ENCODE measurements around the gene PHF23.

Gene PHF23

DNA sequence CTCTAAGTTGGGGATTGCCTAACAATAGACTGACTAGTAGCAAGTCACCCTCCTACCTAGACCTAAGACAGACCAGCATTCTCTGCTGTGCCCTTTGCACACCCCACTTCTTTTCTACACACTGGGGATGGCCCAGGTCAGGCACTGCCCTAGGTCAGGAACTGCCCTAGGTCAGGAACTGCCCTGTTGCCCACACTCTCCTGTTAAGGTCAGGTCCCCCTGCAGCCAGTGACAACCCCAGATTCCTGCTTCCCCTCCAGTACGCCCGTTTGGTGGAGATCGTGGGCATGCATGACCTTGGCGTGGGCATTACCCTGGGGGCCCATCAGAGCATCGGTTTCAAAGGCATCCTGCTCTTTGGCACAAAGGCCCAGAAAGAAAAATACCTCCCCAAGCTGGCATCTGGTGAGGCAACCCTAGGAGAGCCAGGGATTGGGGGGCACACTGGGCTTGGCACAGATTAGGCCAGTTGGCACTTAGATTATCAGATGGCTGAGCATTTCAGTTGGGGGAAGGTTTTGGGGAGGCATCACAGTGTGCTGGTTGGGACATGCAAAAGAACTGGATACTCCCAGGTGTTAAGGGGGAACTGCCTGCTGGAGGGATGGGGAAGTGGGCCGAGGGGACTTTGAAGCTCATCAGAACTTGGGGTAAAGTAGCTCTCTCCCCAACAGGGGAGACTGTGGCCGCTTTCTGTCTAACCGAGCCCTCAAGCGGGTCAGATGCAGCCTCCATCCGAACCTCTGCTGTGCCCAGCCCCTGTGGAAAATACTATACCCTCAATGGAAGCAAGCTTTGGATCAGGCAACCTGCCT lies 17.8 kb downstream of the PHF23 start:
- no peak for FAIRE-seq
- no peak for DNase-seq (ENCODE audit: low spot score)

GRCh38 chr17:7220593-7221277 lies 18.5 kb downstream of the PHF23 start:
- FAIRE-seq (no peak), DNase-seq (ENCODE audit: low spot score) (peak; percentile 36)

DNA sequence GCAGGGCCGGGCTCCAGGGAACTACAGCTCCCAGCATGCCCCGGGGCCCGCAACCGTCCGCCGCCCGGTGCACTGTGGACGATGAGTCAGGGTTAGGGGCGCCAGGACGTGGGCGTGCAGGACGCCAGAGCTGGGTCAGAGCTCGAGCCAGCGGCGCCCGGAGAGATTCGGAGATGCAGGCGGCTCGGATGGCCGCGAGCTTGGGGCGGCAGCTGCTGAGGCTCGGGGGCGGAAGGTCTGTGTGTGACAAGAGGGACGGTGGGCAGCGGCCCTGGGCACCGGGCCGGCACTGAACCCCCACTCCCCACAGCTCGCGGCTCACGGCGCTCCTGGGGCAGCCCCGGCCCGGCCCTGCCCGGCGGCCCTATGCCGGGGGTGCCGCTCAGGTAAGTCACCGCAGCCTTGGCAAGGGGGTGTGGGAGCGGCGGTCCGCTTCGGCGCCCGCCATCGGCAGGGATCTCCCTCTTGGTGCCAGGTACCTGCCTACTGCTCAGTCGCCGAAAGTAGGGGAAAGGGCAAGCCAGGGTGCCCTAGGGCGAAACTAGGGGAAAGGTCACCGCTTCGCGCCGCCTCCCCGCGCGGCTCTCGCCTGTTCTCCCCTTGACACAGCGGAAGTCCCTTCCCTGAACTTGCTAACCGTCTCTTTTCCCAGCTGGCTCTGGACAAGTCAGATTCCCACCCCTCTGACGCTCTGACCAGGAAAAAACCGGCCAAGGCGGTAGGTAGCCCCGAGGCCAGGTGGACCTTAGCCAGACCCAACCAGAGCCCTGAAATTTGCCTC lies 19.3 kb downstream of the PHF23 start, which contains the start of the genes ACADVL and DLG4:
Gene ACADVL, plus strand, starts transcription at position 127 of the 781 bp plus-strand sequence. Its CDS starts 47 bp downstream, at position 174.
Gene DLG4, minus strand, starts transcription at position 25 of the 781 bp plus-strand sequence.
- no peak for FAIRE-seq
- peak; percentile 68 for DNase-seq (ENCODE audit: low spot score)

DNA sequence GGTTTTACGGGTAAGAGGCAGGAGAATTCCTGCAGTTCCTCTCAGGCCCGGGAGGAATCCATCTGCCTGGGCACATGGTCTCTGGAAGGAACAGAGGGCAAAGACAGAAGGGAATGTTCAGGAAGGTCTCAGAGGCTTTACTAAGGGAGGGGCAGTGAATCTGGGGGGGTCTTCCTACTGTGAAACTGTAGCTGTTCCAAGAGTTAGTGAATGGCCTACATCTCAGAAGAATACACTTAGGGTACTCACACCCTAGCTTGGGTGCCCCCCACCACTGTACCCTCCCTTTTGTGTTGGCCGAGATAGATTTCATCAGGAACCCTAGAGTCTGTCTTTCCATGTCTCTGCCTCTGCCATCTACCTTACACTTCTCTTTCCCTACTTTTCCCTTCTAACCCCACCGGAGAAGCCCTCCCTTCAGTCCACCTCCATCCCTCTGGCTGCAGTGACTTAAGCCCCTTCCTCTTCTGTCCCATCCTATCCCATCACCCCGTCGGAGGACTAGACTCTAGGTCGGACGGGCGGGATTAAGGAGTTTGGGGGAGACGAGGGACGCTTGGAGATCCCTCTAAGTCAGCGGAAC lies 19.9 kb downstream of the PHF23 start:
- FAIRE-seq (no peak), DNase-seq (ENCODE audit: low spot score) (no peak)

DNA sequence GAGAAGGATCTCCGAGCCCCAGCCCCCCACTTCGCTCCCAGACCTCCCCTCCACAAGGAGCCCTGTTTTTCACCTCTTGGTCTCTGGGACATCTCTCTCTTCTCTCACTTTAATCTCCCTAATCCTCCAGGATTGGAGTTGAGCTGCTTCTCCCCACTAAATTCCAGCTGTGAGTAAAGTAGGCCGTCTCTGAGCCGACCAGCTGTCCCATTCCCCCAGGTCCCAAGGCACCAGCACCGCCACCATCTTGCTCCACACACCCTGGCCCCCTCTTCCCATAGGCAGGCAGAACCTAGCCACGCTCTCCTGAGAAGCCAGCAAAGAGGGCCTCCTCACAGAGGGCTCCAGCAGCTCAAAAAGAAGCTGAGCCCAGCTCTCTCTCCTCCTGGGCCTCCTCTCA lies 20.5 kb downstream of the PHF23 start:
- no peak for DNase-seq (ENCODE audit: low spot score)
- FAIRE-seq = no peak

DNA sequence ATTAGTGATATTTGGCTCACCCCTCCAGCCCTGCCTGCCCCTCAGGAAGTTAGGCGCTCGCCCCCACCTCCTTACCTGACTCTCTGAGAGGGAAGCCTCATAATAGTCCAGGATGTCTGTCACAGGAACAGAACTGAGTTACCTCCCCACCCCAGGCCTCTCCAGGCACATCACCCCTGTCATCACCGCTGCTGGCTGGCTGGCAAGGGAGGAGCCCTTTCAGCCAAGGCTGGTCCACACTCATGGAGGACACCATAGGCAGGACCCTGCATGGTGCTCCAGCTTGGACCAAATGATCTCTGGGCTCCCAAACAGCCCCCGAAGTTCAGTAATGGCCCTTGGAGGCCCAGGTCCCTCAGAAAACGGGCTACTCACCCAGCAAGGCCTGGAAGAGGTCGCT lies 21.1 kb downstream of the PHF23 start:
- no peak for DNase-seq (ENCODE audit: low spot score)
- FAIRE-seq = no peak

GRCh38 chr17:7217113-7217987 lies 21.9 kb downstream of the PHF23 start:
- FAIRE-seq (no peak), DNase-seq (ENCODE audit: low spot score) (no peak)

- FAIRE-seq (no peak), DNase-seq (ENCODE audit: low spot score) (no peak)
Measured at GRCh38 chr17:7216242-7217112, 22.8 kb downstream of the PHF23 start.

DNA sequence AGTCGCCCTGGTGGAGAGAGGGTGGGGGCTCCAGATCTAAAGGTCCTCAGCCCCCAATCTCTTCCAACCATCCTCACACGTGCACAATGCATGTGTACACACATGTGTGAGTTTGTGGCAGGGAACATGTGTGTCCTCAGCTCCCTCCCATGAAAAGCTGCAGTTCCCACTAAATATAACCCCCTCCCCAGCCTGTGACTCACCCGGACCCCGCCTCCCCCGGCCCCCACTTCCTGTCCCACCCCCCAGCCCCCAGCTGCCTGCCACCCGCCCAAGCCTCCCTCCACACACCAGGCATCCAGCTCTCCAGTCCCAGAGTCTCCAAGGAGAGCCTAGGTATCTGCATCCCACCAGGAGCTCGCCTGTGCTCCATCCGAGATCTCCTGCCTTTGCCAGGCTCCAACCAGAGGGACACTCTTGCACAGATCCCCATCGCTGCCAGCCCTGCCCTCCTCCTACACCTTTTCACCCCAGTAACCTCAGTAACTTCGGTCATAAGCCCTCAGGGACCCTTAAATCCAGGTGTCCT lies 23.5 kb downstream of the PHF23 start:
- DNase-seq (ENCODE audit: low spot score) (no peak), FAIRE-seq (no peak)

GRCh38 chr17:7215136-7215638 lies 24.1 kb downstream of the PHF23 start:
- FAIRE-seq = no peak
- DNase-seq (ENCODE audit: low spot score) = no peak

GRCh38 chr17:7214300-7215135 lies 24.7 kb downstream of the PHF23 start:
- FAIRE-seq = peak; percentile 73
- peak; percentile 80 for DNase-seq (ENCODE audit: low spot score)

- FAIRE-seq = no peak
Measured at GRCh38 chr17:7213895-7214299, 25.4 kb downstream of the PHF23 start.

GRCh38 chr17:7211491-7212273 lies 27.6 kb downstream of the PHF23 start:
- DNase-seq (ENCODE audit: low spot score) (no peak), FAIRE-seq (no peak)

More at GRCh38 chr17:7213895-7214299, 25.4 kb downstream of the PHF23 start:
- DNase-seq (ENCODE audit: low spot score) = peak; percentile 57

DNA sequence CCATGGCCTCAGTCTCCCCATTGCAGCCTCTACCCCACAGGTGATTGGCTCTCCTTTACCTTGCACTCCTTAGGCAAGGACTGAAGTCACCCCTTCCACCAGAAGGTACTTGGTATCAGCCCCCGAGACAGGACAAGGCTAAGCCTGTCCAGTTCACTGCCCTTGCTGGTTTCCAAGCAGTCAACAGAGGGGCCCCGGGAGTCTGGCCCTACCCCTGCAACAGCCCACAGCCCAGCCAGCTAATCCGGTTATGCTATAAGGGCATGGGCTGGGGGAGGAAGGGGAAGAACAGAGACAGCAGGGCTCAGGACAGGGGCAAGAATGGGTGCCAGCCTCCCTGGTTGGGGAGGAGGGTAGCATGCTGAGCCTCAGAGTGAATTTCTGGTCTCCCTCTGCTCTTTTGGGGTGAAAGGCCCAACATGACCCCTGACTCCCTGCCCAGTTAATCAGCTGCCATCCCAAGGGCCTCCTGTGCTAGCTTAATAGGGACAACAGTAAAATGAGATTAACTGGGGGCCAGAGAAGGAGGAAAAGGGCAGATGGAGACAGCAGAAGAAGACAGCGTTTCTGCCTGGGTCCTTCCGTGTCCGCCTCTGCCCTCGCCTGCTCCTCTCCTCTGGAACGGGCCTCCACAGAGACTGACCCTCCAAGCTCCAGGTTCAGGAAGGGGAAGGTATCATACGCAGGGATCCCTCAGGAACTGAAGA lies 30.4 kb downstream of the PHF23 start:
- DNase-seq (ENCODE audit: low spot score) (no peak), FAIRE-seq (no peak)

DNA sequence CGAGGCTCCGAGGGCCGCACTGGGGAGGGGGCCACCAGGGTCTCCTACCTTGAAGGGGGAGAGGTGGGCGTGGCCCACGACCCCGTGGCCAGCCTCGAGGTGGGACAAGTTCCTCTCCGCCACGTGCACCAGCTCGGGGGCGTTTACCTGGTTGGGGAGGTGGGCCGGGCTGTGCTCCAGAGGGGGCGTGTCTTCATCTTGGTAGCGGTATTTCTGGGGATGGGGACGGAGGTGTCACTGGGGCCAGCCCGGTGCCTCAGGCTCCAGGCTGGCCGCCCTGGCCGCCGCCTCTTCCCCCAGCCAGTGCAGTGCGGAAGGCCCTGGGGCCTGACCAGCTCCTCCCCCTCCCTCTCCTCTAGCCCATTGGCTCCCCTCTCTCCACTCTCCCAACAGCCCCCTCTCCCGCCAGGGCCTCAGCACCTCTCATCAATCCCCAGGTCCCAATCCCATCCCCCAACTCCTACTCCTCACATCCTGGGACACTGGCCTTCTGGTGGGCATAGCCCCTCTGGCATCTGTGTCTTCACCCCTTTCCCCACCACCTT lies 31.2 kb downstream of the PHF23 start:
- no peak for FAIRE-seq

More for the DNA sequence above, 31.2 kb downstream of the PHF23 start:
- no peak for DNase-seq (ENCODE audit: low spot score)

Data from RCC 7860 (cell line).